HL-60 (cell line): ENCODE data around the gene TTC23L.

ENCODE experiments used
- DNase-seq, 2 experiments: peaks; one replicate each; pipeline ENCODE4 v3.0.0-alpha.2; 2010 to 2020; ENCODE audit warnings: low read depth in 1 of 2, low spot score in 1 of 2
- H3K27ac ChIP-seq: fragments of 250-450 bp; sonication (Bioruptor Pico); replicated peaks from 2 replicates; pipeline ENCODE4 v1.5.1; 2020; ENCODE audit warnings: mild to moderate bottlenecking, moderate library complexity
- H3K27me3 ChIP-seq: fragments of 250-450 bp; sonication (Bioruptor Pico); 2 replicates; pipeline ENCODE4 v1.5.1; 2021; ENCODE audit warnings: mild to moderate bottlenecking, moderate library complexity; ENCODE audit not compliant: insufficient read depth, poor library complexity, severe bottlenecking
- H3K4me3 ChIP-seq: replicated peaks from 2 replicates; pipeline ENCODE4 v1.5.1; 2011; ENCODE audit warnings: mild to moderate bottlenecking, control low read depth, low read length; ENCODE audit not compliant: insufficient read depth
- GABPA ChIP-seq: IDR thresholded peaks from 2 replicates; pipeline ENCODE4 v1.6.1; 2012; ENCODE audit warnings: low read depth
- POLR2AphosphoS5 ChIP-seq: IDR thresholded peaks from 2 replicates; pipeline ENCODE4 v1.6.1; 2012; ENCODE audit warnings: low read depth
- REST ChIP-seq: IDR thresholded peaks from 2 replicates; pipeline ENCODE4 v1.6.1; 2012; ENCODE audit warnings: low read depth; ENCODE audit not compliant: insufficient replicate concordance
- SPI1 ChIP-seq: IDR thresholded peaks from 2 replicates; pipeline ENCODE4 v1.6.1; 2012; ENCODE audit warnings: low read depth, mild to moderate bottlenecking, borderline replicate concordance
- TF ChIP-seq, protein P1 (sequence below): IDR thresholded peaks from one replicate; pipeline ENCODE4 v1.5.1; 2011; ENCODE audit warnings: low read length, control low read depth, inconsistent platforms; ENCODE audit not compliant: insufficient read depth

The TTC23L gene

GRCh38 chr5:34835664-34836063 lies 3.3 kb upstream of the TTC23L start:
- Histone ChIP-seq H3K27ac (no peak overlapping the region), H3K27me3 (peaks cover 2% of the 10 kb centered on the region), H3K4me3 (no peak overlapping the region)
- no peak for TF ChIP-seq SPI1
- no peak for TF ChIP-seq GABPA
- no peak for DNase-seq

GRCh38 chr5:34841816-34842215 lies 2.9 kb downstream of the TTC23L start:
- H3K27ac ChIP-seq = no peak overlapping the region
- no peak overlapping the region for H3K4me3 ChIP-seq
- H3K27me3 ChIP-seq = peaks cover 2% of the 10 kb centered on the region
- DNase-seq = no peak
- TF ChIP-seq, protein P1, sequence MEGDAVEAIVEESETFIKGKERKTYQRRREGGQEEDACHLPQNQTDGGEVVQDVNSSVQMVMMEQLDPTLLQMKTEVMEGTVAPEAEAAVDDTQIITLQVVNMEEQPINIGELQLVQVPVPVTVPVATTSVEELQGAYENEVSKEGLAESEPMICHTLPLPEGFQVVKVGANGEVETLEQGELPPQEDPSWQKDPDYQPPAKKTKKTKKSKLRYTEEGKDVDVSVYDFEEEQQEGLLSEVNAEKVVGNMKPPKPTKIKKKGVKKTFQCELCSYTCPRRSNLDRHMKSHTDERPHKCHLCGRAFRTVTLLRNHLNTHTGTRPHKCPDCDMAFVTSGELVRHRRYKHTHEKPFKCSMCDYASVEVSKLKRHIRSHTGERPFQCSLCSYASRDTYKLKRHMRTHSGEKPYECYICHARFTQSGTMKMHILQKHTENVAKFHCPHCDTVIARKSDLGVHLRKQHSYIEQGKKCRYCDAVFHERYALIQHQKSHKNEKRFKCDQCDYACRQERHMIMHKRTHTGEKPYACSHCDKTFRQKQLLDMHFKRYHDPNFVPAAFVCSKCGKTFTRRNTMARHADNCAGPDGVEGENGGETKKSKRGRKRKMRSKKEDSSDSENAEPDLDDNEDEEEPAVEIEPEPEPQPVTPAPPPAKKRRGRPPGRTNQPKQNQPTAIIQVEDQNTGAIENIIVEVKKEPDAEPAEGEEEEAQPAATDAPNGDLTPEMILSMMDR = no peak
- TF ChIP-seq REST = no peak
- TF ChIP-seq GABPA = no peak
- no peak for TF ChIP-seq POLR2AphosphoS5
- no peak for TF ChIP-seq SPI1

DNA sequence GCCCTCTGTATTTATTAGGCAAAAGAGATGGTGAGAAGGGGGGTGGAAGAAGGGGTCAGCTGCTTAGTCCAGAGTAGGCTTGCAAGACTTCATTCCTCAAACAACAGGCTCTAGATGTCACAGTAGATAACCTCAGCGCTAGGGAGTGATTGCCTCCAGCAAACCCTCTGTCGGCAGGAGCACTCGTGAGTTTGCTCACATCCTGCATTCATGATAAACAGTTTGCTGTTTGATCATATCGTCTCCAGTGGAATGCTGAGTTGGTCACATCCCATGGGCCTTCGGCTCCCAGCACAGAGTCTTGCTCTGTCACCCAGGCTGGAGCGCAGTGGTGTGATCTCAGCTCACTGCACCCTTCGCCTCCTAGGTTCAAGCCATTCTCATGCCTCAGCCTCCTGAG lies 3.6 kb downstream of the TTC23L start:
- TF ChIP-seq, protein P1 = no peak
- no peak for TF ChIP-seq SPI1
- TF ChIP-seq REST = no peak
- no peak for TF ChIP-seq GABPA
- no peak for TF ChIP-seq POLR2AphosphoS5
- peaks cover 2% of the 10 kb centered on the region for H3K27me3 ChIP-seq
- H3K4me3 ChIP-seq = no peak overlapping the region
- no peak for DNase-seq
- no peak overlapping the region for H3K27ac ChIP-seq

GRCh38 chr5:34843497-34843896 lies 4.5 kb downstream of the TTC23L start:
- H3K4me3 ChIP-seq = no peak overlapping the region
- DNase-seq = no peak
- H3K27ac ChIP-seq = no peak overlapping the region
- H3K27me3 ChIP-seq = peaks cover 2% of the 10 kb centered on the region
- no peak for TF ChIP-seq SPI1
- no peak for TF ChIP-seq GABPA
- no peak for TF ChIP-seq POLR2AphosphoS5
- TF ChIP-seq REST = no peak
- TF ChIP-seq, protein P1 = no peak
